ENCODE measurements around the gene ZNF746. TPM values are rescaled to one million over a fixed set of nuclear protein-coding genes. Genes with fewer than 3 reads are reported as not detected.

ZNF746 gene
- total and polyA plus RNA-seq, 10 of the 15 experiments (the other 5 are each of a cell fraction or from before 2014, with no cell fraction given), result 1.2 to 19.0 (median 6.3) TPM

GRCh38 chr7:149490083-149490760 lies 7.4 kb downstream of the ZNF746 start:
- WGBS (ENCODE audit: insufficient coverage, insufficient replicate concordance, low lambda C conversion rate, missing lambda C conversion rate), result 96% methylated on average over 15 of the region's 15 CpGs
- POLR2A ChIA-PET, result no interaction called here
- CTCF ChIA-PET, result no interaction called here
- Histone ChIP-seq H3K9me3 (replicated peaks; ENCODE audit: control insufficient read depth, insufficient read depth, low read length) (no peaks in the 10 kb centered on the region), H3K27ac (ENCODE audit: control insufficient read depth, insufficient read depth) (no peak overlapping the region), H3K36me3 (ENCODE audit: control insufficient read depth in 2 of 2, insufficient read depth in 2 of 2, low read length in 1 of 2) (peaks cover 15 to 25% of the 10 kb centered on the region in 2 experiments), H3K27me3 (replicated peaks in 1 of 2; ENCODE audit: control insufficient read depth in 2 of 2, insufficient read depth in 2 of 2, low read length in 1 of 2) (no peaks in the 10 kb centered on the region), H3K4me1 (ENCODE audit: control insufficient read depth, insufficient read depth, low read length) (peaks cover 3% of the 10 kb centered on the region), H4K20me1 (ENCODE audit: control insufficient read depth, insufficient read depth) (no peaks in the 10 kb centered on the region), H3K9ac (ENCODE audit: control insufficient read depth, insufficient read depth, low read length) (no peak overlapping the region), H3K4me3 (no peak overlapping the region), H3K4me2 (ENCODE audit: control insufficient read depth, insufficient read depth) (no peak overlapping the region), H3K79me2 (ENCODE audit: control insufficient read depth, insufficient read depth, low read length) (peaks cover 7% of the 10 kb centered on the region), H2AFZ (ENCODE audit: control insufficient read depth, low read depth, low read length) (no peak overlapping the region)
- SMC1A ChIA-PET (ENCODE audit: uncharacterized antibody, unreplicated experiment), result no interaction called here
- DNase-seq (ENCODE audit: low read depth, low spot score), result no peak
- in situ Hi-C loops (cut with MboI) (no loop called here), intact Hi-C loops (cut with micrococcal nuclease; ENCODE audit: unreplicated experiment) (no loop called here)
- RAD21 ChIA-PET (ENCODE audit: unreplicated experiment), result no interaction called here
- no TSS peak for BruUV-seq (replicated peaks)
- ATAC-seq, result no peak
- no peak for FAIRE-seq
- TF ChIP-seq FOXK2 (IDR thresholded peaks at IDR 0.05) (no peak), ZSCAN29 (IDR thresholded peaks at IDR 0.05) (no peak), DPF2 (IDR thresholded peaks at IDR 0.05) (no peak), EGR1 (IDR thresholded peaks at IDR 0.05; ENCODE audit: borderline replicate concordance in 1 of 2, low read depth in 2 of 2, low read length in 2 of 2) (no peak), MEF2A (IDR thresholded peaks at IDR 0.05; ENCODE audit: insufficient read depth, low read depth, low read length) (no peak), SUZ12 (IDR thresholded peaks at IDR 0.05; ENCODE audit: unreplicated experiment) (no peak), NFIC (IDR thresholded peaks at IDR 0.05; ENCODE audit: low read depth, low read length) (no peak), RELB (IDR thresholded peaks at IDR 0.05; ENCODE audit: low read depth) (no peak), CTCF (IDR thresholded peaks at IDR 0.05 in 2 of 3, conservative IDR thresholded peaks at IDR 0.05 in 1 of 3; ENCODE audit: control insufficient read depth in 2 of 3, extremely low read depth in 1 of 3, insufficient read depth in 1 of 3, low read depth in 3 of 3, low read length in 3 of 3) (no peak), CHD4 (IDR thresholded peaks at IDR 0.05) (no peak), ATF2 (IDR thresholded peaks at IDR 0.05; ENCODE audit: low read length) (no peak), LARP7 (IDR thresholded peaks at IDR 0.05) (no peak), E2F8 (IDR thresholded peaks at IDR 0.05; ENCODE audit: low read depth, partially characterized antibody) (no peak), IRF4 (IDR thresholded peaks at IDR 0.05; ENCODE audit: low read depth, low read length) (no peak), RUNX3 (IDR thresholded peaks at IDR 0.05; ENCODE audit: low read length) (no peak), RAD51 (IDR thresholded peaks at IDR 0.05) (no peak), MEF2B (IDR thresholded peaks at IDR 0.05; ENCODE audit: partially characterized antibody, poor library complexity, severe bottlenecking) (no peak)
